SK-N-SH (cell line): ENCODE results near the gene LIPN. TPM values are rescaled to one million over a fixed set of nuclear protein-coding genes. Genes with fewer than 3 reads are reported as not detected.

ENCODE experiments used
- CTCF ChIA-PET: fragments of 300-600, 350-600 bp; formaldehyde crosslinking; extraction: SDS; loops from one replicate; lab custom pipeline; 2021; lab: Yijun Ruan, JAX
- POLR2A ChIA-PET: fragments of 350-600 bp; sonication (Branson Sonifier 250); formaldehyde crosslinking; extraction: SDS; loops from one replicate; lab custom pipeline; 2020; ENCODE audit warnings: antibody characterized with exemption, inconsistent platforms; lab: Yijun Ruan, JAX
- DNase-seq: peaks from one replicate; pipeline ENCODE4 v3.0.0; 2012
- H2AFZ ChIP-seq: fragments of 200-600 bp; sonication (generic); 2 replicates; pipeline ENCODE4 v1.8.1; 2016; ENCODE audit warnings: antibody characterized with exemption, mild to moderate bottlenecking, low read depth
- H3F3A ChIP-seq: fragments of 200-600 bp; sonication (generic); replicated peaks from 2 replicates; pipeline ENCODE3; 2016; ENCODE audit warnings: antibody characterized with exemption, mild to moderate bottlenecking; ENCODE audit not compliant: insufficient read depth
- H3K27ac ChIP-seq, 2 experiments: fragments of 200-500 bp in 1 of 2; fragments of 200-600 bp in 1 of 2; sonication (Bioruptor generic) in 1 of 2; sonication (generic), shearing (Covaris generic) in 1 of 2; 2 replicates each; pipeline versions ENCODE4 v1.5.1 to v1.6.1; 2014 to 2016; ENCODE audit warnings: low read depth in 2 of 2, inconsistent platforms in 1 of 2, low read length in 1 of 2, mild to moderate bottlenecking in 1 of 2, mixed read lengths in 1 of 2
- H3K27me3 ChIP-seq: fragments of 200-600 bp; sonication (generic), shearing (Covaris generic); 2 replicates; pipeline ENCODE4 v1.6.1; 2016; ENCODE audit warnings: mixed run types; ENCODE audit not compliant: insufficient read depth
- H3K36me3 ChIP-seq, 2 experiments: fragments of 200-500 bp in 1 of 2; fragments of 200-600 bp in 1 of 2; sonication (Bioruptor generic) in 1 of 2; sonication (generic) in 1 of 2; replicated peaks in 1 of 2; 2 replicates each; pipeline versions ENCODE3 to v1.5.1; 2014 to 2016; ENCODE audit warnings: low read length in 1 of 2, mild to moderate bottlenecking in 1 of 2; ENCODE audit not compliant: insufficient read depth in 2 of 2, control insufficient read depth in 1 of 2
- H3K4me1 ChIP-seq, 2 experiments: fragments of 200-500 bp in 1 of 2; fragments of 200-600 bp in 1 of 2; sonication (Bioruptor generic) in 1 of 2; sonication (generic), shearing (Covaris generic) in 1 of 2; 2 replicates each; pipeline versions ENCODE4 v1.5.1 to v1.6.1; 2014 to 2016; ENCODE audit warnings: low read depth in 1 of 2, low read length in 1 of 2, mixed run types in 1 of 2; ENCODE audit not compliant: insufficient read depth in 2 of 2, control insufficient read depth in 1 of 2
- H3K4me2 ChIP-seq: fragments of 200-600 bp; sonication (generic), shearing (Covaris generic); 2 replicates; pipeline ENCODE4 v1.6.1; 2017; ENCODE audit warnings: mixed run types
- H3K4me3 ChIP-seq, 2 experiments: fragments of 200-500 bp in 1 of 2; fragments of 200-600 bp in 1 of 2; sonication (Bioruptor generic) in 1 of 2; sonication (generic), shearing (Covaris generic) in 1 of 2; 2 replicates each; pipeline versions ENCODE4 v1.5.1 to v1.8.1; 2014 to 2016; ENCODE audit warnings: low read depth in 2 of 2, inconsistent platforms in 1 of 2, low read length in 1 of 2, mild to moderate bottlenecking in 1 of 2, mixed read lengths in 1 of 2, moderate library complexity in 1 of 2
- H3K79me2 ChIP-seq: fragments of 200-600 bp; sonication (generic); 2 replicates; pipeline ENCODE4 v1.8.1; 2017; ENCODE audit warnings: mild to moderate bottlenecking; ENCODE audit not compliant: insufficient read depth
- H3K9ac ChIP-seq: fragments of 200-600 bp; sonication (generic); 2 replicates; pipeline ENCODE4 v1.6.1; 2017; ENCODE audit warnings: mixed run types
- H3K9me2 ChIP-seq: fragments of 200-600 bp; sonication (generic); 2 replicates; pipeline ENCODE4 v1.6.1; 2017; ENCODE audit warnings: mixed run types
- H3K9me3 ChIP-seq: fragments of 200-600 bp; sonication (generic); 2 replicates; pipeline ENCODE4 v1.6.1; 2017; ENCODE audit warnings: mixed run types, mild to moderate bottlenecking, moderate library complexity
- H4K20me1 ChIP-seq: fragments of 200-600 bp; sonication (generic); 2 replicates; pipeline ENCODE4 v1.6.1; 2017; ENCODE audit warnings: mild to moderate bottlenecking, mixed run types; ENCODE audit not compliant: insufficient read depth
- CTCF ChIP-seq: fragments of 200-600 bp; sonication (generic); IDR thresholded peaks from 2 replicates; pipeline ENCODE4 v1.6.1; 2017; ENCODE audit warnings: antibody characterized with exemption, mild to moderate bottlenecking, moderate library complexity
- JUND ChIP-seq: IDR thresholded peaks from 2 replicates; pipeline ENCODE4 v1.4.0; 2012
- RAD21 ChIP-seq: IDR thresholded peaks from 2 replicates; pipeline ENCODE4 v1.6.1; 2012; ENCODE audit warnings: mild to moderate bottlenecking, low read length
- WGBS: methylation state at CpG from one replicate; pipeline ENCODE4 v1.1.6; 2017; ENCODE audit warnings: low lambda C conversion rate; 5-methylcytosine and 5-hydroxymethylcytosine counted together
- polyA plus RNA-seq, 3 experiments: library from polyadenylated mRNA; depleted of rRNA; stranded (reverse); fragments of >200 nt; gene quantifications; 2 replicates each; pipeline ENCODE4 v1.2.3, GENCODE V29; 2012
- TF ChIP-seq, protein P1 (sequence below): IDR thresholded peaks from 2 replicates; pipeline ENCODE4 v1.4.0; 2012; ENCODE audit warnings: low read depth, borderline replicate concordance
- TF ChIP-seq, protein P2 (sequence below): IDR thresholded peaks from 2 replicates; pipeline ENCODE4 v1.4.0; 2012; ENCODE audit warnings: low read depth, borderline replicate concordance

The LIPN gene
- polyA plus RNA-seq, 1 of the 3 experiments (the other 2 are of a cell fraction), result not detected

- Histone ChIP-seq H4K20me1 (no peaks in the 10 kb centered on the region), H3F3A (no peaks in the 10 kb centered on the region), H3K9me3 (no peaks in the 10 kb centered on the region), H3K4me2 (no peak overlapping the region), H3K9ac (no peak overlapping the region), H3K79me2 (no peaks in the 10 kb centered on the region), H3K27ac (no peak overlapping the region), H3K4me3 (no peak overlapping the region), H3K9me2 (no peaks in the 10 kb centered on the region), H3K27me3 (no peaks in the 10 kb centered on the region), H2AFZ (no peak overlapping the region), H3K4me1 (peaks cover 0 to 5% of the 10 kb centered on the region in 2 experiments; a peak in 1 of 4 replicates), H3K36me3 (no peaks in the 10 kb centered on the region)
- DNase-seq, result no peak
- CTCF ChIA-PET, result interaction anchor here (0.6 to 1.7 kb wide), 10 partner anchors 9 to 163 kb away, joined by 3 to 7 read pairs (median 4); no protein-coding TSS in a partner anchor
- no peak for TF ChIP-seq RAD21
- peak; percentile 43 for TF ChIP-seq CTCF
- POLR2A ChIA-PET, result no interaction called here
- 90% methylated on average over 26 of the region's 30 CpGs for WGBS
Observed at GRCh38 chr10:88728107-88728763, 31.6 kb upstream of the LIPN start.

GRCh38 chr10:88730864-88731263 lies 29.0 kb upstream of the LIPN start:
- TF ChIP-seq, protein P1, sequence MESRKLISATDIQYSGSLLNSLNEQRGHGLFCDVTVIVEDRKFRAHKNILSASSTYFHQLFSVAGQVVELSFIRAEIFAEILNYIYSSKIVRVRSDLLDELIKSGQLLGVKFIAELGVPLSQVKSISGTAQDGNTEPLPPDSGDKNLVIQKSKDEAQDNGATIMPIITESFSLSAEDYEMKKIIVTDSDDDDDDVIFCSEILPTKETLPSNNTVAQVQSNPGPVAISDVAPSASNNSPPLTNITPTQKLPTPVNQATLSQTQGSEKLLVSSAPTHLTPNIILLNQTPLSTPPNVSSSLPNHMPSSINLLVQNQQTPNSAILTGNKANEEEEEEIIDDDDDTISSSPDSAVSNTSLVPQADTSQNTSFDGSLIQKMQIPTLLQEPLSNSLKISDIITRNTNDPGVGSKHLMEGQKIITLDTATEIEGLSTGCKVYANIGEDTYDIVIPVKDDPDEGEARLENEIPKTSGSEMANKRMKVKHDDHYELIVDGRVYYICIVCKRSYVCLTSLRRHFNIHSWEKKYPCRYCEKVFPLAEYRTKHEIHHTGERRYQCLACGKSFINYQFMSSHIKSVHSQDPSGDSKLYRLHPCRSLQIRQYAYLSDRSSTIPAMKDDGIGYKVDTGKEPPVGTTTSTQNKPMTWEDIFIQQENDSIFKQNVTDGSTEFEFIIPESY, result no peak
- TF ChIP-seq CTCF (no peak), JUND (no peak)
- TF ChIP-seq, protein P2, sequence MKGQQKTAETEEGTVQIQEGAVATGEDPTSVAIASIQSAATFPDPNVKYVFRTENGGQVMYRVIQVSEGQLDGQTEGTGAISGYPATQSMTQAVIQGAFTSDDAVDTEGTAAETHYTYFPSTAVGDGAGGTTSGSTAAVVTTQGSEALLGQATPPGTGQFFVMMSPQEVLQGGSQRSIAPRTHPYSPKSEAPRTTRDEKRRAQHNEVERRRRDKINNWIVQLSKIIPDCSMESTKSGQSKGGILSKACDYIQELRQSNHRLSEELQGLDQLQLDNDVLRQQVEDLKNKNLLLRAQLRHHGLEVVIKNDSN, result no peak
- Histone ChIP-seq H3K4me1 (peaks cover 3 to 5% of the 10 kb centered on the region in 2 experiments; a peak in 2 of 4 replicates), H3K36me3 (no peaks in the 10 kb centered on the region), H3K4me2 (no peak overlapping the region), H3K27ac (no peak overlapping the region), H3K9me3 (no peaks in the 10 kb centered on the region), H2AFZ (no peak overlapping the region), H3K9me2 (no peaks in the 10 kb centered on the region), H3F3A (no peaks in the 10 kb centered on the region), H3K4me3 (no peak overlapping the region), H3K27me3 (no peaks in the 10 kb centered on the region), H3K79me2 (no peaks in the 10 kb centered on the region), H4K20me1 (no peaks in the 10 kb centered on the region), H3K9ac (no peak overlapping the region)
- 93% methylated on average over 4 of the region's 4 CpGs for WGBS
- POLR2A ChIA-PET, result no interaction called here
- CTCF ChIA-PET, result interaction anchor here (0.6 kb wide), 1 partner anchor 8 kb away, joined by 3 read pairs; no protein-coding TSS in a partner anchor
- no peak for DNase-seq
